Endothelial cell of hepatic sinusoid (primary cell): ENCODE results near the gene REC8.

Experiments used
- in situ Hi-C: cut with HindIII; loops from 2 replicates; pipeline ENCODE4 v1.10.0; 2017; ENCODE audit warnings: low sequenced_read_pairs

REC8 gene

DNA sequence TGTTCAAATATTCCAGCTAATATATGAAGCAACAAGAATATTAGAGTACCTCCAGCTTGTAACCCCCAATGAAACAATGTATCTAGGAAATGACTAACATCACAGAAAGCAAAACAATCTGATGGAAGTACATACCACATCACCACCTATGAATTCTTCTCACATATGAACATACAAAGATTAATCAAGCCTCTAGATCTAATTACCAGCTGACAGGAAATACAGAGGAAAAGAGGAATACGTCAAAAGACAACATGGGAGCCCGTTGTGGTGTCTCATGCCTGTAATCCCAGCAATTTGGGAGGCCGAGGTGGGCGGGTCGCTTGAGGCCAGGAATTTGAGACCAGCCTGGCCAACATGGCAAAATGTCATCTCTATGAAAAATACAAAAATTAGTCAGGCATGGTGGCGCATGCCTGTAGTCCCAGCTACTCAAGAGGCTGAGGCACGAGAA, 52.8 kb downstream of the REC8 start:
- in situ Hi-C loops, result no loop called here

GRCh38 chr14:24226473-24226872, 54.6 kb downstream of the REC8 start:
- in situ Hi-C loops, result no loop called here

GRCh38 chr14:24228902-24229301, 57.0 kb downstream of the REC8 start:
- in situ Hi-C loops, result no loop called here
